T-helper 17 cell (primary cell): ENCODE measurements around the gene ADAM11. TPM values are rescaled to one million over a fixed set of nuclear protein-coding genes. Genes with fewer than 3 reads are reported as not detected.
A peak's percentile ranks its signal among the peaks of the same experiment; 100 is the strongest.
"Not testable (repeated sequence)": the region's sequence is repeated elsewhere in the genome, so short reads cannot be mapped to it uniquely, and the experiment has no call there.

Experiments
- ATAC-seq: fragments of 150-1000 bp; cut with Tn5 transposase; 2 replicates; pipeline ENCODE4 v1.10.0; 2021; ENCODE audit warnings: mild to moderate bottlenecking, moderate library complexity
- DNase-seq, 3 donors: peaks; one replicate each; pipeline versions ENCODE4 v3.0.0 to v3.0.0-alpha.2; 2020 to 2021
- H3K9me3 ChIP-seq: one replicate; pipeline ENCODE4 v1.7.0; 2013; ENCODE audit warnings: low read length, mild to moderate bottlenecking; ENCODE audit not compliant: control insufficient read depth, poor library complexity, severe bottlenecking
- H3K27ac Mint-ChIP-seq: one replicate; pipeline ENCODE4 v1.8.0; 2022; ENCODE audit warnings: mild to moderate bottlenecking, moderate library complexity, mixed read lengths
- H3K27me3 Mint-ChIP-seq: one replicate; pipeline ENCODE4 v1.8.0; 2022; ENCODE audit warnings: mixed read lengths
- H3K36me3 Mint-ChIP-seq: one replicate; pipeline ENCODE4 v1.8.0; 2022; ENCODE audit warnings: low read depth, mixed read lengths
- H3K4me1 Mint-ChIP-seq: one replicate; pipeline ENCODE4 v1.8.0; 2022; ENCODE audit warnings: mild to moderate bottlenecking, mixed read lengths
- H3K4me3 Mint-ChIP-seq: one replicate; pipeline ENCODE4 v1.8.0; 2022; ENCODE audit warnings: mild to moderate bottlenecking, moderate library complexity, mixed read lengths
- total RNA-seq, 4 donors: library from RNA in 2 of 4; stranded (reverse) in 2 of 4; gene quantifications; one replicate each; pipeline ENCODE4 v1.2.3 and lab custom pipeline; 2022 to 2026

Gene ADAM11
- total RNA-seq, 2 donors from 2014 or later: 0.08 to 0.40 TPM

- Mint-ChIP-seq H3K36me3 (peaks cover 9% of the 10 kb centered on the region), H3K27ac (peak overlapping the region; percentile 24), H3K4me3 (no peak overlapping the region), H3K27me3 (no peaks in the 10 kb centered on the region), H3K4me1 (no peaks in the 10 kb centered on the region)
- ATAC-seq: no peak
- H3K9me3 ChIP-seq: no peaks in the 10 kb centered on the region
- no peak for DNase-seq
Measured at GRCh38 chr17:44749980-44750318, 8.8 kb upstream of the ADAM11 start.

GRCh38 chr17:44751331-44751730 lies 7.5 kb upstream of the ADAM11 start:
- no peaks in the 10 kb centered on the region for H3K27me3 Mint-ChIP-seq
- no peak overlapping the region for H3K27ac Mint-ChIP-seq
- DNase-seq: no peak
- no peaks in the 10 kb centered on the region for H3K9me3 ChIP-seq
- ATAC-seq: no peak
- H3K4me3 Mint-ChIP-seq: no peak overlapping the region
- no peaks in the 10 kb centered on the region for H3K4me1 Mint-ChIP-seq
- H3K36me3 Mint-ChIP-seq: peaks cover 9% of the 10 kb centered on the region

GRCh38 chr17:44751806-44752205 lies 7.0 kb upstream of the ADAM11 start:
- no peak overlapping the region for H3K4me3 Mint-ChIP-seq
- H3K9me3 ChIP-seq: no peaks in the 10 kb centered on the region
- no peaks in the 10 kb centered on the region for H3K4me1 Mint-ChIP-seq
- ATAC-seq (no peak), DNase-seq (no peak)
- H3K27me3 Mint-ChIP-seq: no peaks in the 10 kb centered on the region
- peaks cover 9% of the 10 kb centered on the region for H3K36me3 Mint-ChIP-seq
- no peak overlapping the region for H3K27ac Mint-ChIP-seq

GRCh38 chr17:44752953-44753861 lies 5.6 kb upstream of the ADAM11 start:
- H3K4me1 Mint-ChIP-seq: no peaks in the 10 kb centered on the region
- no peak overlapping the region for H3K4me3 Mint-ChIP-seq
- H3K9me3 ChIP-seq: no peaks in the 10 kb centered on the region
- ATAC-seq (no peak), DNase-seq (no peak)
- H3K36me3 Mint-ChIP-seq: peaks cover 9% of the 10 kb centered on the region
- no peak overlapping the region for H3K27ac Mint-ChIP-seq
- H3K27me3 Mint-ChIP-seq: peaks cover 14% of the 10 kb centered on the region

GRCh38 chr17:44754276-44754675 lies 4.5 kb upstream of the ADAM11 start:
- Mint-ChIP-seq H3K27ac (no peak overlapping the region), H3K36me3 (peaks cover 9% of the 10 kb centered on the region), H3K4me1 (no peaks in the 10 kb centered on the region), H3K4me3 (peak overlapping the region; percentile 28), H3K27me3 (peaks cover 16% of the 10 kb centered on the region)
- H3K9me3 ChIP-seq: no peaks in the 10 kb centered on the region
- DNase-seq (no peak), ATAC-seq (no peak)

- not testable (repeated sequence) for H3K4me3 Mint-ChIP-seq, H3K4me1 Mint-ChIP-seq, H3K36me3 Mint-ChIP-seq, H3K9me3 ChIP-seq, ATAC-seq, DNase-seq
- Mint-ChIP-seq H3K27ac (peak overlapping the region; percentile 41), H3K27me3 (peaks cover 16% of the 10 kb centered on the region)
Measured at GRCh38 chr17:44755180-44755579, 3.6 kb upstream of the ADAM11 start.

- ATAC-seq (no peak), DNase-seq (no peak)
- H3K4me1 Mint-ChIP-seq: no peaks in the 10 kb centered on the region
- peaks cover 33% of the 10 kb centered on the region for H3K27me3 Mint-ChIP-seq
- no peaks in the 10 kb centered on the region for H3K9me3 ChIP-seq
- H3K4me3 Mint-ChIP-seq: no peak overlapping the region
- no peak overlapping the region for H3K27ac Mint-ChIP-seq
- H3K36me3 Mint-ChIP-seq: peaks cover 2% of the 10 kb centered on the region
Measured at GRCh38 chr17:44757045-44757917, 1.5 kb upstream of the ADAM11 start.

GRCh38 chr17:44757918-44758413 lies 822 bp upstream of the ADAM11 start:
- Mint-ChIP-seq H3K36me3 (peaks cover 2% of the 10 kb centered on the region), H3K4me1 (no peaks in the 10 kb centered on the region), H3K4me3 (peak overlapping the region; percentile 77), H3K27me3 (peaks cover 40% of the 10 kb centered on the region), H3K27ac (no peak overlapping the region)
- H3K9me3 ChIP-seq: no peaks in the 10 kb centered on the region
- ATAC-seq (no peak), DNase-seq (no peak)

- no peaks in the 10 kb centered on the region for H3K36me3 Mint-ChIP-seq
- peak; percentile 32 for ATAC-seq
- no peak for DNase-seq
- H3K27me3 Mint-ChIP-seq: peaks cover 46% of the 10 kb centered on the region
- H3K4me3 Mint-ChIP-seq: peak overlapping the region; percentile 12
- no peaks in the 10 kb centered on the region for H3K4me1 Mint-ChIP-seq
- H3K27ac Mint-ChIP-seq: no peak overlapping the region
- H3K9me3 ChIP-seq: no peaks in the 10 kb centered on the region
Measured at GRCh38 chr17:44759086-44759915, 513 bp downstream of the ADAM11 start.

- peaks cover 49% of the 10 kb centered on the region for H3K27me3 Mint-ChIP-seq
- no peak for ATAC-seq
- H3K4me3 Mint-ChIP-seq: no peak overlapping the region
Measured at GRCh38 chr17:44759916-44760243, 1.1 kb downstream of the ADAM11 start.

GRCh38 chr17:44760474-44761308 lies 1.9 kb downstream of the ADAM11 start:
- no peaks in the 10 kb centered on the region for H3K36me3 Mint-ChIP-seq
- no peak overlapping the region for H3K27ac Mint-ChIP-seq
- H3K4me1 Mint-ChIP-seq: no peaks in the 10 kb centered on the region
- ATAC-seq (no peak), DNase-seq (no peak)
- peak overlapping the region; percentile 47 for H3K4me3 Mint-ChIP-seq
- H3K9me3 ChIP-seq: no peaks in the 10 kb centered on the region
- peaks cover 49% of the 10 kb centered on the region for H3K27me3 Mint-ChIP-seq

More at GRCh38 chr17:44759916-44760243, 1.1 kb downstream of the ADAM11 start:
- no peaks in the 10 kb centered on the region for H3K36me3 Mint-ChIP-seq
- H3K4me1 Mint-ChIP-seq: no peaks in the 10 kb centered on the region
- DNase-seq: no peak
- no peak overlapping the region for H3K27ac Mint-ChIP-seq
- no peaks in the 10 kb centered on the region for H3K9me3 ChIP-seq
